ENCODE results near the gene ZFAND6. TPM values are rescaled to one million over a fixed set of nuclear protein-coding genes. Genes with fewer than 3 reads are reported as not detected.
"Not testable (repeated sequence)": the region's sequence is repeated elsewhere in the genome, so short reads cannot be mapped to it uniquely, and the experiment has no call there.

ZFAND6 gene
- total RNA-seq, 1 donor from 2014 or later: 43.5 TPM

GRCh38 chr15:80093854-80094418 lies 34.5 kb downstream of the ZFAND6 start:
- no peak for DNase-seq
- intact Hi-C loops (cut with micrococcal nuclease): no loop called here
- no peaks in the 10 kb centered on the region for H3K9me3 Mint-ChIP-seq
- peaks cover 9% of the 10 kb centered on the region for H3K4me1 Mint-ChIP-seq
- no peaks in the 10 kb centered on the region for H3K27me3 Mint-ChIP-seq
- peaks cover 4% of the 10 kb centered on the region for H3K36me3 Mint-ChIP-seq (ENCODE audit: low read depth)
- H3K4me3 Mint-ChIP-seq: no peak overlapping the region
- H3K27ac Mint-ChIP-seq: no peak overlapping the region

- no peaks in the 10 kb centered on the region for H3K9me3 Mint-ChIP-seq
- no peaks in the 10 kb centered on the region for H3K27me3 Mint-ChIP-seq
- no peak overlapping the region for H3K27ac Mint-ChIP-seq
- no peak overlapping the region for H3K4me3 Mint-ChIP-seq
- intact Hi-C loops (cut with micrococcal nuclease): no loop called here
- peaks cover 12% of the 10 kb centered on the region for H3K4me1 Mint-ChIP-seq
- no peak for DNase-seq
- peaks cover 3% of the 10 kb centered on the region for H3K36me3 Mint-ChIP-seq (ENCODE audit: low read depth)
Observed at GRCh38 chr15:80095511-80095910, 36.0 kb downstream of the ZFAND6 start.

DNA sequence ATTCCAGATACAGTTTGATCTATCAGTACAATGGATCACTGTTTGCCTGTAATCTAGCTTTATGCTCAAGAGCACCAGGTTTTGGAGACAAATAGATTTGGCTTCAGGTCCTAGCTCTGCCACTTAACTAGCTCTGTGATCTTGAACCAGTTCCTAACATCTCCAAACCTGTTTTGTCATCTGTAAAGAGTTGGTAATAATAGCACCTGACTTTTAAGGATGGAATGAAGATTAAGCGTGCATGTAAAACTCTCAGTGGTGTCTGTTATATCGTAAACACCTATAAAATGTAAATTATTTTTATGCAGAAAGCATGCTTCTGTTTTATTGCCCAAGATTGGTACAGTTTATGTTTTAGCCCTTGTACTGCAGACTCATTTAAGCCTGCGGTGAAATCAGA lies 36.5 kb downstream of the ZFAND6 start:
- Mint-ChIP-seq H3K9me3 (no peaks in the 10 kb centered on the region), H3K36me3 (ENCODE audit: low read depth) (peaks cover 3% of the 10 kb centered on the region), H3K27me3 (no peaks in the 10 kb centered on the region), H3K27ac (no peak overlapping the region), H3K4me1 (peaks cover 12% of the 10 kb centered on the region), H3K4me3 (no peak overlapping the region)
- no peak for DNase-seq
- intact Hi-C loops (cut with micrococcal nuclease): no loop called here

DNA sequence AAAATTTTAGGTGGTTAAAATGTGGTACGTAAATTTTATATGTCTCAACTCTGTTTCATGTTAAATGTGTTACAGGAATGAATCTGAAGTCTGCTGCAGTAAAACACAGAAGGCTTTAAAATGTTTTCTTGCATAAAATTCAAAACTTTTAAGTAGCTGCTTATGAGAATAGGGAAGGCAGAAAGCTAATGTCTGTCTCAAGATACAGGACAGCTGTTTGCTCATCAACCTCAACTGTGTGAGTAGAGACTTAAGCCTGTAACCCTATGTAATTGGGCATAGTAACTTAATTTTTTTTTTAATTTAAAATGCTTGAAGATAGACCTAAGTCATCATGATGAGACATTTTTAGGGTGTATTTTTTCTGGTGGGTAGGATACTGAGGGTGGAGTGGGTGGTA lies 38.9 kb downstream of the ZFAND6 start:
- Mint-ChIP-seq H3K36me3 (ENCODE audit: low read depth) (peaks cover 7% of the 10 kb centered on the region), H3K9me3 (no peaks in the 10 kb centered on the region), H3K4me1 (peaks cover 17% of the 10 kb centered on the region), H3K4me3 (no peak overlapping the region), H3K27ac (no peak overlapping the region), H3K27me3 (no peaks in the 10 kb centered on the region)
- DNase-seq: no peak
- intact Hi-C loops (cut with micrococcal nuclease): no loop called here

GRCh38 chr15:80099241-80099640 lies 39.8 kb downstream of the ZFAND6 start:
- H3K27ac Mint-ChIP-seq: no peak overlapping the region

GRCh38 chr15:80099662-80100061 lies 40.2 kb downstream of the ZFAND6 start:
- H3K27me3 Mint-ChIP-seq; H3K9me3 Mint-ChIP-seq; H3K27ac Mint-ChIP-seq; DNase-seq; intact Hi-C loops (cut with micrococcal nuclease); H3K4me3 Mint-ChIP-seq; H3K4me1 Mint-ChIP-seq: not testable (repeated sequence)
- peaks cover 12% of the 10 kb centered on the region for H3K36me3 Mint-ChIP-seq (ENCODE audit: low read depth)

More at GRCh38 chr15:80099241-80099640, 39.8 kb downstream of the ZFAND6 start:
- Mint-ChIP-seq H3K9me3 (no peaks in the 10 kb centered on the region), H3K27me3 (no peaks in the 10 kb centered on the region), H3K4me1 (peaks cover 10% of the 10 kb centered on the region), H3K36me3 (ENCODE audit: low read depth) (peaks cover 9% of the 10 kb centered on the region), H3K4me3 (no peak overlapping the region)
- intact Hi-C loops (cut with micrococcal nuclease): no loop called here
- no peak for DNase-seq

DNA sequence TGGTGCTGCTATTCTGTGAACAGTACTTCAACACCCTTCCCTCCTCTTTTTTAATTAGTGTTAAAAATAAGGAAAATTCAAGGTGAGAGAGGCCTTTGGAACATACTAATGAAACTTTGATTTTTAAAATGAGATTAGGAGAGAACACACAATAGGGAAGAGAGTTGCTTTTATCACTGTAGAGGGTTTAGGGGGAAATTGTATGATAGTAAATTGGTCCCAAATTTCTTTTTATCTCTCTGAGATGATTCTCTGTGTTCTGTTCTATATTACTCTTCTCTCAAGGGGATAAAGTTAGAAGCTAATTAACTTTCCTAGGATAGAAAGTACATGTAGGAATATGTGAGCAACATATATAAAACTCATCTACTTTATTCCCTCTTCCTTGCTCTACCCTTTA lies 40.8 kb downstream of the ZFAND6 start:
- no peak overlapping the region for H3K27ac Mint-ChIP-seq
- H3K4me1 Mint-ChIP-seq: peaks cover 8% of the 10 kb centered on the region
- H3K36me3 Mint-ChIP-seq (ENCODE audit: low read depth): peaks cover 12% of the 10 kb centered on the region
- H3K4me3 Mint-ChIP-seq: no peak overlapping the region
- H3K27me3 Mint-ChIP-seq: no peaks in the 10 kb centered on the region
- intact Hi-C loops (cut with micrococcal nuclease): no loop called here
- no peak for DNase-seq
- H3K9me3 Mint-ChIP-seq: no peaks in the 10 kb centered on the region

DNA sequence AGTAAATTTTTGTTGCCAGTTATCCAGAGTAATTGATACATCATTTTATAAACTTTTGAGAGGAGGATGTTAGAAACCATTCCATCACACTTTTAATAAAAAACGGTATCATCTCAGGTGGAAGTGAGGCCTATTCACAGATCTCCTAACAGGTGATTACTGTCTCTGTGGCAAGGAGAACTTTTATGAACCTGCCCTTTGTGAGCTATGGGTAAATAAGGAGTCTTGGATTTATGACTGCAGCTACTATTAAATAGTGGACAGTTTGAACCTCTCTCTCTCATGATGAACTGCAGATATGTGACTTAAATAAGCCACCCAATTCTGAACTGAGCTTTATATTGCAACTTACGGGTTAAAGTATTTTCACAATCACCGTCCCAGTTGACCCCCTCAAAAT lies 45.7 kb downstream of the ZFAND6 start:
- no peak overlapping the region for H3K27ac Mint-ChIP-seq
- peaks cover 13% of the 10 kb centered on the region for H3K4me1 Mint-ChIP-seq
- H3K4me3 Mint-ChIP-seq: no peak overlapping the region

DNA sequence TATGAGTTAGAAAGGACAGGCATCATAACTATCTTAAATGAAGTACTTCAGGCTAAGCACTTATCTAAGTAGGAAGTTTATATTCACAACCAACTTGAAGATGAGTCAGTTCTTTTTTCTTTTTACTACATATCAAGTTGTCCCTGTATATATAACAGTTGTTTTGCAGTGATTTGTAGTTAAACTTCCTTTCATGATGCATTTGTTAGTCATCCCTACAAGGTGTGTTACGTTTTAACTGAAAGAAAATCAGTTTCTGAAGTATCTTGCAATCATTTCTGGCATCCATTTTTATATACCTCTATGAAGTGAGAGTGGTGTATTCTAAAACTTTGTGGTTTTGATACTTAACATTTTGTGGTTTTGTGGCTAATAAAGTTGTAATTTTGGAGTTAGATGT lies 46.1 kb downstream of the ZFAND6 start:
- Mint-ChIP-seq H3K27ac (no peak overlapping the region), H3K27me3 (no peaks in the 10 kb centered on the region), H3K4me3 (no peak overlapping the region), H3K36me3 (ENCODE audit: low read depth) (peaks cover 11% of the 10 kb centered on the region), H3K4me1 (peaks cover 15% of the 10 kb centered on the region), H3K9me3 (no peaks in the 10 kb centered on the region)
- intact Hi-C loops (cut with micrococcal nuclease): no loop called here
- no peak for DNase-seq

More for the DNA sequence above, 45.7 kb downstream of the ZFAND6 start:
- DNase-seq: no peak
- Mint-ChIP-seq H3K36me3 (ENCODE audit: low read depth) (peaks cover 13% of the 10 kb centered on the region), H3K27me3 (no peaks in the 10 kb centered on the region), H3K9me3 (no peaks in the 10 kb centered on the region)
- intact Hi-C loops (cut with micrococcal nuclease): no loop called here

DNA sequence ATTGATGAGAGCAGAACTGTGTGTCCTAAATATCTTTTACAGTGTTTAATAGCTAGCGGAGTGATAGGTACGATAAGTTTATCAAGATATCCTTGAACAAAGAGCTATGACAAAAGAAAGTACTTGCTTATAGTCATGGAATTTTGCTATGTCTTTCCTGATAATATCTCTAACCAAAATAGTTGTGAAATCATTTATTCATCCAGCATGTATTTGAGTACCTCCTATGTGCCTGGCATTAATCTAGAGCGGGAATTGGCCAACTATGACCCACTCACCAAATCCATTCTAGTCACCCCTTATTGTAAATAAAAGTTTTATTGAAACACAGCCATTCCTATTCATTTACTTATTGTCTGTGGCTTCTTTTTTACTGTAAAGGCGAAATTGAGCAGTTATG lies 46.6 kb downstream of the ZFAND6 start:
- H3K27me3 Mint-ChIP-seq: no peaks in the 10 kb centered on the region
- peaks cover 15% of the 10 kb centered on the region for H3K4me1 Mint-ChIP-seq
- intact Hi-C loops (cut with micrococcal nuclease): no loop called here
- DNase-seq: no peak
- H3K36me3 Mint-ChIP-seq (ENCODE audit: low read depth): peaks cover 11% of the 10 kb centered on the region
- no peak overlapping the region for H3K27ac Mint-ChIP-seq
- no peaks in the 10 kb centered on the region for H3K9me3 Mint-ChIP-seq
- H3K4me3 Mint-ChIP-seq: no peak overlapping the region

- Mint-ChIP-seq H3K27ac (no peak overlapping the region), H3K4me3 (no peak overlapping the region), H3K36me3 (ENCODE audit: low read depth) (peaks cover 8% of the 10 kb centered on the region), H3K27me3 (no peaks in the 10 kb centered on the region), H3K9me3 (no peaks in the 10 kb centered on the region), H3K4me1 (peaks cover 14% of the 10 kb centered on the region)
- no peak for DNase-seq
- intact Hi-C loops (cut with micrococcal nuclease): no loop called here
Observed at GRCh38 chr15:80107204-80107603, 47.7 kb downstream of the ZFAND6 start.

DNA sequence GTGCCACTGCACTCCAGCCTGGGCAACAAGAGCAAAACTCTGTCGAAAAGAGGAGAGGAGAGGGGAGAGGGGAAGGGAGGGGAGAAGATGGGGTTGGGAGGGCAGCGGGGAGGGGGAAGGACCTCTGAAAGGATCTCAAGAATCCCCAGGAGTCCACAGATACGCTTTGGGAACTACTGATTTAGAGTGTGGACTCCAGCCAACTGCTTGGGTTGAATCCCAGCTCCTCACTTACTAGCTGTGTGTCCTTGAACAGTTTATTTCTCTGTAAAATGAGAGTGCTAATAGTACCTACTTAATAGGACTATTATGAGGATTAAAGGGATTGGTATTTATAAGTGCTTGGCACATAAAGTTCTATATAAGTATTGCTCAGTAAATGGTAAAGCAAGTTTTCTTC lies 48.3 kb downstream of the ZFAND6 start:
- Mint-ChIP-seq H3K4me1 (peaks cover 10% of the 10 kb centered on the region), H3K36me3 (ENCODE audit: low read depth) (peaks cover 7% of the 10 kb centered on the region), H3K4me3 (no peak overlapping the region), H3K9me3 (no peaks in the 10 kb centered on the region), H3K27me3 (no peaks in the 10 kb centered on the region), H3K27ac (no peak overlapping the region)
- intact Hi-C loops (cut with micrococcal nuclease): no loop called here
- DNase-seq: no peak

- intact Hi-C loops (cut with micrococcal nuclease): no loop called here
- no peaks in the 10 kb centered on the region for H3K9me3 Mint-ChIP-seq
- DNase-seq: no peak
- no peak overlapping the region for H3K4me3 Mint-ChIP-seq
- H3K4me1 Mint-ChIP-seq: peaks cover 10% of the 10 kb centered on the region
- peaks cover 4% of the 10 kb centered on the region for H3K36me3 Mint-ChIP-seq (ENCODE audit: low read depth)
- no peaks in the 10 kb centered on the region for H3K27me3 Mint-ChIP-seq
- no peak overlapping the region for H3K27ac Mint-ChIP-seq
Observed at GRCh38 chr15:80109388-80109787, 49.9 kb downstream of the ZFAND6 start.

DNA sequence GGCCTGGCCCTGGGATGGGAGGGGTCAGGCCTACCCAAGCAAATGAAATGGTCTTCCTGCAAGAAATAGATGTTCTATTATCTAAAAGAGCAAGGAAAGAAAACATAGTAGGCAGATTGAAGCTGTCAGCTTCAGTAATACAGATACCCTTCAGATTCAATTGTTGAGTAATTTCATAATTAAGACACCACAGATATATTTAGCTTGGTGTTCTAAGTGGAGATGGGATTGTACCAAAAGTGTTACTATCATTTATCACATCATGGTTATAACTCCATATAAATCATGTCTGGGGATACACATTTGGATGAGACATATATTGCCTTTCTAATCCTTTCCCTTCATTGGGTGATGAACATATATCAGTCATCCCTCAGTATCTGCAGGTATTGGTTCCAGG lies 51.4 kb downstream of the ZFAND6 start:
- DNase-seq: no peak
- H3K9me3 Mint-ChIP-seq: no peaks in the 10 kb centered on the region
- H3K27me3 Mint-ChIP-seq: no peaks in the 10 kb centered on the region
- H3K4me1 Mint-ChIP-seq: peaks cover 6% of the 10 kb centered on the region
- intact Hi-C loops (cut with micrococcal nuclease): no loop called here
- H3K36me3 Mint-ChIP-seq (ENCODE audit: low read depth): peaks cover 2% of the 10 kb centered on the region
- H3K27ac Mint-ChIP-seq: no peak overlapping the region
- H3K4me3 Mint-ChIP-seq: no peak overlapping the region

- no peaks in the 10 kb centered on the region for H3K9me3 Mint-ChIP-seq
- no peak for DNase-seq
- no peak overlapping the region for H3K27ac Mint-ChIP-seq
- H3K4me1 Mint-ChIP-seq: peaks cover 4% of the 10 kb centered on the region
- H3K27me3 Mint-ChIP-seq: no peaks in the 10 kb centered on the region
- no peaks in the 10 kb centered on the region for H3K36me3 Mint-ChIP-seq (ENCODE audit: low read depth)
- intact Hi-C loops (cut with micrococcal nuclease): no loop called here
- no peak overlapping the region for H3K4me3 Mint-ChIP-seq
Observed at GRCh38 chr15:80114114-80114513, 54.6 kb downstream of the ZFAND6 start.
